Measurements from ENCODE around the gene PTP4A1.

DNA sequence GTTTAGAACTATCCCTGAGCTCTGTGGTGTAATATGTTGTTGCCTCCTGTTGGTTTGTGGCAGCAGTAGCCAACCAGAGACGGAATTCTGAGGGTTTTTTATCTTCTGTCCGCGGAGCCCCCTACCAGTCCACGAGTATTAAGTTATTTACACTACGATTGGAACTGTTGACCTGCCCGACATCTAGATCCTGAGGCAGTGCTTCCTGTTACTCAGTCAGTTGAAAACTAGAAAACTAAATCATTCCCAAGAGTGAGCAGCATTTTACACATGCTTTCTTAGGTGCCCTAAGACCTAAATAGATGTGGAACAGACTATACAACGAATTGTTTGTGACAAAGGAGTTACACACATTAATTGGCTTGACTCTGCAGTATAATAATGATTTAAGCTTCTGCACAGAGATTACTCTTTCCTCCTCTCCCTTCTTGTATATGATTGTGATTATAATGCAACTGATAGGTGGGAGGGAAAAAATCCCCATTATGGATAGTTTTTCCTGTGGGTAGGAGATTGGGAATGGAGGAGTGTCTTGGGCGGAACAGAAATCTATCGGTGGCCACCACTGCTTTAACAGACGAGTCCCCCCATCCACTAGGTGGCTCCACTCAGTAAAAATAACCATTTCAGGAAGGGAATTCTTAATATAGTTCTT lies 1.7 kb downstream of the PTP4A1 start:
- no peak for TF ChIP-seq GLIS3 (CRISPR knock-in tag; IDR thresholded peaks at IDR 0.05)
- TF ChIP-seq, protein P1, sequence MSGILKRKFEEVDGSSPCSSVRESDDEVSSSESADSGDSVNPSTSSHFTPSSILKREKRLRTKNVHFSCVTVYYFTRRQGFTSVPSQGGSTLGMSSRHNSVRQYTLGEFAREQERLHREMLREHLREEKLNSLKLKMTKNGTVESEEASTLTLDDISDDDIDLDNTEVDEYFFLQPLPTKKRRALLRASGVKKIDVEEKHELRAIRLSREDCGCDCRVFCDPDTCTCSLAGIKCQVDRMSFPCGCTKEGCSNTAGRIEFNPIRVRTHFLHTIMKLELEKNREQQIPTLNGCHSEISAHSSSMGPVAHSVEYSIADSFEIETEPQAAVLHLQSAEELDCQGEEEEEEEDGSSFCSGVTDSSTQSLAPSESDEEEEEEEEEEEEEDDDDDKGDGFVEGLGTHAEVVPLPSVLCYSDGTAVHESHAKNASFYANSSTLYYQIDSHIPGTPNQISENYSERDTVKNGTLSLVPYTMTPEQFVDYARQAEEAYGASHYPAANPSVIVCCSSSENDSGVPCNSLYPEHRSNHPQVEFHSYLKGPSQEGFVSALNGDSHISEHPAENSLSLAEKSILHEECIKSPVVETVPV (CRISPR knock-in tag; IDR thresholded peaks at IDR 0.05): no peak
- TF ChIP-seq ZNF8 (CRISPR knock-in tag; IDR thresholded peaks at IDR 0.05): no peak
- no peak for TF ChIP-seq ZNF565 (CRISPR knock-in tag; conservative IDR thresholded peaks at IDR 0.05; ENCODE audit: low read depth)
- no peak for TF ChIP-seq CSDC2 (CRISPR knock-in tag; IDR thresholded peaks at IDR 0.05)
- TF ChIP-seq, protein P2, sequence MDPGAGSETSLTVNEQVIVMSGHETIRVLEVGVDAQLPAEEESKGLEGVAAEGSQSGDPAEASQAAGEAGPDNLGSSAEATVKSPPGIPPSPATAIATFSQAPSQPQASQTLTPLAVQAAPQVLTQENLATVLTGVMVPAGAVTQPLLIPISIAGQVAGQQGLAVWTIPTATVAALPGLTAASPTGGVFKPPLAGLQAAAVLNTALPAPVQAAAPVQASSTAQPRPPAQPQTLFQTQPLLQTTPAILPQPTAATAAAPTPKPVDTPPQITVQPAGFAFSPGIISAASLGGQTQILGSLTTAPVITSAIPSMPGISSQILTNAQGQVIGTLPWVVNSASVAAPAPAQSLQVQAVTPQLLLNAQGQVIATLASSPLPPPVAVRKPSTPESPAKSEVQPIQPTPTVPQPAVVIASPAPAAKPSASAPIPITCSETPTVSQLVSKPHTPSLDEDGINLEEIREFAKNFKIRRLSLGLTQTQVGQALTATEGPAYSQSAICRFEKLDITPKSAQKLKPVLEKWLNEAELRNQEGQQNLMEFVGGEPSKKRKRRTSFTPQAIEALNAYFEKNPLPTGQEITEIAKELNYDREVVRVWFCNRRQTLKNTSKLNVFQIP (CRISPR knock-in tag; IDR thresholded peaks at IDR 0.05; ENCODE audit: borderline replicate concordance, low read depth): no peak
- TF ChIP-seq, protein P3, sequence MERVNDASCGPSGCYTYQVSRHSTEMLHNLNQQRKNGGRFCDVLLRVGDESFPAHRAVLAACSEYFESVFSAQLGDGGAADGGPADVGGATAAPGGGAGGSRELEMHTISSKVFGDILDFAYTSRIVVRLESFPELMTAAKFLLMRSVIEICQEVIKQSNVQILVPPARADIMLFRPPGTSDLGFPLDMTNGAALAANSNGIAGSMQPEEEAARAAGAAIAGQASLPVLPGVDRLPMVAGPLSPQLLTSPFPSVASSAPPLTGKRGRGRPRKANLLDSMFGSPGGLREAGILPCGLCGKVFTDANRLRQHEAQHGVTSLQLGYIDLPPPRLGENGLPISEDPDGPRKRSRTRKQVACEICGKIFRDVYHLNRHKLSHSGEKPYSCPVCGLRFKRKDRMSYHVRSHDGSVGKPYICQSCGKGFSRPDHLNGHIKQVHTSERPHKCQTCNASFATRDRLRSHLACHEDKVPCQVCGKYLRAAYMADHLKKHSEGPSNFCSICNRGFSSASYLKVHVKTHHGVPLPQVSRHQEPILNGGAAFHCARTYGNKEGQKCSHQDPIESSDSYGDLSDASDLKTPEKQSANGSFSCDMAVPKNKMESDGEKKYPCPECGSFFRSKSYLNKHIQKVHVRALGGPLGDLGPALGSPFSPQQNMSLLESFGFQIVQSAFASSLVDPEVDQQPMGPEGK (CRISPR knock-in tag; IDR thresholded peaks at IDR 0.05; ENCODE audit: borderline replicate concordance): 0 out of 2 replicates have a peak, but pooled peaks have one; percentile 11
- no peak for TF ChIP-seq PPARA (CRISPR knock-in tag; IDR thresholded peaks at IDR 0.05; ENCODE audit: borderline replicate concordance)
- TF ChIP-seq ARNTL (CRISPR knock-in tag; IDR thresholded peaks at IDR 0.05; ENCODE audit: borderline replicate concordance, low read depth): no peak
- TF ChIP-seq ZFP3 (CRISPR knock-in tag; IDR thresholded peaks at IDR 0.05): no peak
- no peak for TF ChIP-seq ZFP30 (CRISPR knock-in tag; IDR thresholded peaks at IDR 0.05)
- TF ChIP-seq TOX (CRISPR knock-in tag; IDR thresholded peaks at IDR 0.05; ENCODE audit: borderline replicate concordance): no peak
- TF ChIP-seq, protein P4, sequence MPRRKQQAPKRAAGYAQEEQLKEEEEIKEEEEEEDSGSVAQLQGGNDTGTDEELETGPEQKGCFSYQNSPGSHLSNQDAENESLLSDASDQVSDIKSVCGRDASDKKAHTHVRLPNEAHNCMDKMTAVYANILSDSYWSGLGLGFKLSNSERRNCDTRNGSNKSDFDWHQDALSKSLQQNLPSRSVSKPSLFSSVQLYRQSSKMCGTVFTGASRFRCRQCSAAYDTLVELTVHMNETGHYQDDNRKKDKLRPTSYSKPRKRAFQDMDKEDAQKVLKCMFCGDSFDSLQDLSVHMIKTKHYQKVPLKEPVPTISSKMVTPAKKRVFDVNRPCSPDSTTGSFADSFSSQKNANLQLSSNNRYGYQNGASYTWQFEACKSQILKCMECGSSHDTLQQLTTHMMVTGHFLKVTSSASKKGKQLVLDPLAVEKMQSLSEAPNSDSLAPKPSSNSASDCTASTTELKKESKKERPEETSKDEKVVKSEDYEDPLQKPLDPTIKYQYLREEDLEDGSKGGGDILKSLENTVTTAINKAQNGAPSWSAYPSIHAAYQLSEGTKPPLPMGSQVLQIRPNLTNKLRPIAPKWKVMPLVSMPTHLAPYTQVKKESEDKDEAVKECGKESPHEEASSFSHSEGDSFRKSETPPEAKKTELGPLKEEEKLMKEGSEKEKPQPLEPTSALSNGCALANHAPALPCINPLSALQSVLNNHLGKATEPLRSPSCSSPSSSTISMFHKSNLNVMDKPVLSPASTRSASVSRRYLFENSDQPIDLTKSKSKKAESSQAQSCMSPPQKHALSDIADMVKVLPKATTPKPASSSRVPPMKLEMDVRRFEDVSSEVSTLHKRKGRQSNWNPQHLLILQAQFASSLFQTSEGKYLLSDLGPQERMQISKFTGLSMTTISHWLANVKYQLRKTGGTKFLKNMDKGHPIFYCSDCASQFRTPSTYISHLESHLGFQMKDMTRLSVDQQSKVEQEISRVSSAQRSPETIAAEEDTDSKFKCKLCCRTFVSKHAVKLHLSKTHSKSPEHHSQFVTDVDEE (CRISPR knock-in tag; IDR thresholded peaks at IDR 0.05): no peak
- TF ChIP-seq SNAI2 (CRISPR knock-in tag; IDR thresholded peaks at IDR 0.05): no peak

Data from SK-N-SH treated with all-trans-retinoic acid at 6 μM for 48 hours (cell line).